Measurements from ENCODE around the gene PINLYP. TPM values are rescaled to one million over a fixed set of nuclear protein-coding genes. Genes with fewer than 3 reads are reported as not detected.

Gene PINLYP
- total RNA-seq, 4 donors from 2014 or later = 0.99 to 16.4 (median 3.1) TPM

GRCh38 chr19:43622956-43623355 lies 47.4 kb downstream of the PINLYP start:
- intact Hi-C loops (cut with DNase I; ENCODE audit: low total_unique reads) = no loop called here
- no peak for TF ChIP-seq CTCF (IDR thresholded peaks at IDR 0.05)
- no peak for TF ChIP-seq POLR2A (IDR thresholded peaks at IDR 0.05)
- no peak overlapping the region for H3K4me3 ChIP-seq (ENCODE audit: low read depth, poor library complexity, severe bottlenecking)
- DNase-seq (ENCODE audit: low spot score in 2 of 2) = no peak
- 91 to 100% methylated on average over 1 of the region's 1 CpG for WGBS, 2 donors

DNA sequence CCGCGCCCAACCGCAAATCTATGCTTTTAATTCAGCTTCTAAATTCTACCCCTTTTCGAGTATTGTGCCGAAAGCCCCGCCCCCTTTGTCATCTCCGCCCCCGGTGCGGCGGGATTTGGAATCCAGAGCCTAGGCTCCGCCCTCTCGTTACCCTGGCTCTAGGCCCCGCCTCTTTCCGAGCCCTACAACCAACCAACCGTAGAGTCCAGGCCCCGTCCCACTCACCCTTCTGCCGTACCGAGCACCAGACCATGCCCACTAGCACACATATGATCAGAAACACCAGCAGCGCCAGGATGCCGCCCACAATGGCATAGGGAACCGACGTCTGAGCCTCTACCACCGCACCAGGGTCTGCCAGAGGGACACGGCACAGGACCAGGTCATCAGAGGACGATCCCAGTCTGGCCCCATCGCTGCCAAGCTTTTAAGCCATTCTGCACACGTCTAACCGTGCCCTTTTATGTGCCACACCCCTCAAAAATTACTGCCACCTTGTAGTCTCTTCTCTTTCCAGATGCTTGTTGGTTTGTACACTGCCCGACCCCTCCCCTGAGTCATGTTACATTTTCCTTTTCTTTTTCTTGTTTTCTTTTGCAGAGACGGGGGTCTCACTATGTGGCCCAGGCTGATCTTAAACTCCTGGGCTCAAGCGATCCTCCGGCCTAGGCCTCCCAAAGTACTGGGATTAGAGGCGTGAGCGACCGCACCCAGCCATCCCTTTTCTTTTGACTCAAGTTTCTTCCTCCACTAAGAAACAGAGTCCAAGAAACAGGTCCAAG lies 48.5 kb downstream of the PINLYP start:
- no peak overlapping the region for H3K4me3 ChIP-seq (ENCODE audit: low read depth, poor library complexity, severe bottlenecking)
- WGBS, 2 donors = 77 to 82% methylated on average over 35 of the region's 35 CpGs
- TF ChIP-seq CTCF (IDR thresholded peaks at IDR 0.05) = no peak
- no peak for DNase-seq (ENCODE audit: low spot score in 2 of 2)
- intact Hi-C loops (cut with DNase I; ENCODE audit: low total_unique reads) = no loop called here

DNA sequence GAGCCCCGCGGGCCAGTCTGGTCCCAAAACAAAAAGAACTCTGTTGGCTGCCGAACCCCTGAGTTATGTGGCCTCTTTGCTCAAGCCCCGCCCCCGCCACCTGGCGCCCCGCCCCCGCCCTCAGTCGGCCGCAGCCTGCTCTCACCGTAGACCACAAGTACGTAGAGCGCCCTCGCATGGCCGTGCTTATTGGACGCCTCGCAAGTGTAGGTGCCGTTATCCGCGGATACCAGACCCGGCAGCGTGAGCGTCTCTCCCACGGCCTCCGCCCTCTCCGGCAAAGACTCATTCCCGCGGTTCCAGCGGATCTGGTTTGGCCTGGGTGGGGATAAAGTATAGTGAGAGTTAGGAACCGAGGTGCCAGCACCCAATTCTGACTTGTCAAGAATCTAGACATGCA lies 49.3 kb downstream of the PINLYP start:
- peak; percentile 69 to 93 for DNase-seq (ENCODE audit: low spot score in 2 of 2)
- no peak overlapping the region for H3K4me3 ChIP-seq (ENCODE audit: low read depth, poor library complexity, severe bottlenecking)
- 10 to 19% methylated on average over 19 to 23 of the region's 30 CpGs for WGBS, 2 donors
- intact Hi-C loops (cut with DNase I; ENCODE audit: low total_unique reads) = no loop called here
- TF ChIP-seq CTCF (IDR thresholded peaks at IDR 0.05) (no peak), POLR2A (IDR thresholded peaks at IDR 0.05) (no peak)

- TF ChIP-seq POLR2A (IDR thresholded peaks at IDR 0.05) (no peak), CTCF (IDR thresholded peaks at IDR 0.05) (no peak)
- intact Hi-C loops (cut with DNase I; ENCODE audit: low total_unique reads) = no loop called here
- no peak overlapping the region for H3K4me3 ChIP-seq (ENCODE audit: low read depth, poor library complexity, severe bottlenecking)
- no peak for DNase-seq (ENCODE audit: low spot score in 2 of 2)
- WGBS, 2 donors = 76 to 79% methylated on average over 32 of the region's 32 CpGs
These were observed 50.4 kb downstream of the PINLYP start for GRCh38 chr19:43625918-43626579.

GRCh38 chr19:43626838-43627237 lies 51.2 kb downstream of the PINLYP start:
- 73 to 75% methylated on average over 17 of the region's 17 CpGs for WGBS, 2 donors
- no peak for DNase-seq (ENCODE audit: low spot score in 2 of 2)
- TF ChIP-seq POLR2A (IDR thresholded peaks at IDR 0.05) = no peak
- no peak for TF ChIP-seq CTCF (IDR thresholded peaks at IDR 0.05)
- intact Hi-C loops (cut with DNase I; ENCODE audit: low total_unique reads) = no loop called here
- no peak overlapping the region for H3K4me3 ChIP-seq (ENCODE audit: low read depth, poor library complexity, severe bottlenecking)

All from lower leg skin (tissue), 4 donors.